ENCODE results near the gene CCL1.

GRCh38 chr17:34383216-34383615 is 20.2 kb upstream of the CCL1 start:
- TF ChIP-seq EZH2 (IDR thresholded peaks at IDR 0.05; ENCODE audit: low read depth, unreplicated experiment), result no peak
- no peak for TF ChIP-seq POLR2AphosphoS5 (IDR thresholded peaks at IDR 0.05; ENCODE audit: low read depth)
- TF ChIP-seq CTCF (conservative IDR thresholded peaks at IDR 0.05; ENCODE audit: low read depth in 2 of 2), result no peak
- no peak for TF ChIP-seq REST (IDR thresholded peaks at IDR 0.05; ENCODE audit: unreplicated experiment)
- TF ChIP-seq NANOG (IDR thresholded peaks at IDR 0.05; ENCODE audit: borderline replicate concordance), result no peak
- no peak for TF ChIP-seq EZH2phosphoT487 (IDR thresholded peaks at IDR 0.05; ENCODE audit: unreplicated experiment)
- TF ChIP-seq JUNB (IDR thresholded peaks at IDR 0.05; ENCODE audit: unreplicated experiment), result no peak
- no peak for TF ChIP-seq CREB1 (CRISPR knock-in tag; IDR thresholded peaks at IDR 0.05; ENCODE audit: low read depth)
- no peak for TF ChIP-seq ZNF114 (CRISPR knock-in tag; IDR thresholded peaks at IDR 0.05)
- no peak for TF ChIP-seq ETS1 (IDR thresholded peaks at IDR 0.05)
- TF ChIP-seq STAT1 (IDR thresholded peaks at IDR 0.05; ENCODE audit: unreplicated experiment), result no peak
- TF ChIP-seq ZNF462 (CRISPR knock-in tag; IDR thresholded peaks at IDR 0.05), result no peak
